ENCODE measurements around the gene HMGN3.

The HMGN3 gene

DNA sequence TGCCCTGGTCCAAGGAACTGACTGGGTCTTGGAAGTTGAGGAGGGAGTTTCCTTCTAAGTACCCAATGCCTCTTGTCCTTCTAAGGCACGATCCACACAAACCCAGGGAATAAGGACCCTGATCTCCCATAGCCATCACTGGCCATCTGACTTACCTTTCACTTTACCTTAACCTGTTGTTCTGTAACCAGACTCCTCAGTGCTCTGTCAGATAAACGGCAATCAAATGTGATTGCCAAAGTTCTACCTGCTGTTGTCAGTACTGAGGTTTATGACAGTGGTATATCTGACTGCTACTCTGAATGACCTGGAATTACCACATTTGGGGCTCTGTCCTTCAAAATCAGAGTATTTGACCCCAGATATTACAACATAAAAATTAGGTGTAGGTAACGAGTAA, 49.8 kb downstream of the HMGN3 start:
- no peak for DNase-seq (ENCODE audit: low spot score)
- ChIA-PET POLR2A (ENCODE audit: low non-redundant PET) (no interaction called here), CTCF (no interaction called here)
- H3K27ac ChIP-seq, result no peak overlapping the region
- no peak for TF ChIP-seq CTCF (conservative IDR thresholded peaks at IDR 0.05; ENCODE audit: low read depth)

GRCh38 chr6:79184086-79184485, 50.4 kb downstream of the HMGN3 start:
- ChIA-PET CTCF (no interaction called here), POLR2A (ENCODE audit: low non-redundant PET) (no interaction called here)
- no peak for DNase-seq (ENCODE audit: low spot score)
- H3K27ac ChIP-seq, result no peak overlapping the region
- no peak for TF ChIP-seq CTCF (conservative IDR thresholded peaks at IDR 0.05; ENCODE audit: low read depth)

- ChIA-PET CTCF (no interaction called here), POLR2A (ENCODE audit: low non-redundant PET) (no interaction called here)
- no peak for DNase-seq (ENCODE audit: low spot score)
- no peak overlapping the region for H3K27ac ChIP-seq
- no peak for TF ChIP-seq CTCF (conservative IDR thresholded peaks at IDR 0.05; ENCODE audit: low read depth)
Measured at GRCh38 chr6:79180052-79180451, 54.4 kb downstream of the HMGN3 start.

- ChIA-PET POLR2A (ENCODE audit: low non-redundant PET) (no interaction called here), CTCF (no interaction called here)
- H3K27ac ChIP-seq, result no peak overlapping the region
- no peak for DNase-seq (ENCODE audit: low spot score)
- no peak for TF ChIP-seq CTCF (conservative IDR thresholded peaks at IDR 0.05; ENCODE audit: low read depth)
Measured at GRCh38 chr6:79173378-79173777, 61.1 kb downstream of the HMGN3 start.

GRCh38 chr6:79170959-79171358, 63.5 kb downstream of the HMGN3 start:
- TF ChIP-seq CTCF (conservative IDR thresholded peaks at IDR 0.05; ENCODE audit: low read depth), result no peak
- ChIA-PET POLR2A (ENCODE audit: low non-redundant PET) (interaction anchor here (1.0 kb wide), 1 partner anchor 93 kb away, joined by 4 read pairs; the partner anchor contains the start of gene PHIP), CTCF (interaction anchor here (1.1 kb wide), 1 partner anchor 12 kb away, joined by 3 read pairs; no protein-coding TSS in a partner anchor)
- peak; percentile 51 for DNase-seq (ENCODE audit: low spot score)
- no peak overlapping the region for H3K27ac ChIP-seq

DNA sequence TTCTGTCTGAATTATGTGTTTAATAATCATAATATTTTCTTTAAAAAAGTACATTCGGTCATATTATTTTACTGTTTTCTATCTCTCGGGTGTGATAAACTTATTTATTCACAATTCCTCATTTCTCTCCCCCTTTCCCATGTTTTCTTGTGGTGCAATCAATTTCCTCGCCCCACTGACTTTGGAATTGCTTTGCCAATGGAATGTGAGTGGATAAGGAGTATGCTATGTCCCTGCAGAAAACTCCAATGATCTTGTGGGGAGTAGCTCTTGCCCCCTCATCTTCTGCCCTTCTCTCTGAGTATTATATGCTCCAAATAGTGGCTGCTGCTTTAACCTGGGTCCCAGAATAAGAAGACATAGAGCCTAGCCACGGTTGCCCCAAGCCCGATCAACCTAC, 64.1 kb downstream of the HMGN3 start:
- no peak for TF ChIP-seq CTCF (conservative IDR thresholded peaks at IDR 0.05; ENCODE audit: low read depth)
- H3K27ac ChIP-seq, result no peak overlapping the region
- DNase-seq (ENCODE audit: low spot score), result no peak
- CTCF ChIA-PET, result interaction anchor here (1.1 kb wide), 1 partner anchor 12 kb away, joined by 3 read pairs; no protein-coding TSS in a partner anchor
- POLR2A ChIA-PET (ENCODE audit: low non-redundant PET), result interaction anchor here (1.0 kb wide), 1 partner anchor 92 kb away, joined by 4 read pairs; the partner anchor contains the start of gene PHIP

GRCh38 chr6:79168695-79168980, 65.8 kb downstream of the HMGN3 start:
- POLR2A ChIA-PET (ENCODE audit: low non-redundant PET), result no interaction called here
- CTCF ChIA-PET, result no interaction called here
- no peak for TF ChIP-seq CTCF (conservative IDR thresholded peaks at IDR 0.05; ENCODE audit: low read depth)
- no peak for DNase-seq (ENCODE audit: low spot score)
- no peak overlapping the region for H3K27ac ChIP-seq
